GM13977 (cell line): ENCODE measurements around the gene GALNT17.

Source experiments
- DNase-seq: peaks from one replicate; pipeline ENCODE4 v3.0.0; 2012; ENCODE audit warnings: low spot score
- in situ Hi-C: fragments of 300-500 bp; cut with MboI; formaldehyde crosslinking; loops from one replicate; pipeline ENCODE4 v1.12.0; 2022; ENCODE audit warnings: low sequenced_read_pairs, low pct_unique_long_range_greater_than_20kb, mixed read lengths, inconsistent platforms; ENCODE audit not compliant: unreplicated experiment
- TF ChIP-seq, protein P1 (sequence below): IDR thresholded peaks from 2 replicates; pipeline ENCODE4 v1.5.1; 2012; ENCODE audit warnings: mild to moderate bottlenecking, control low read depth; ENCODE audit not compliant: insufficient read depth; ENCODE audit errors: extremely low read depth, missing control alignments

GALNT17 gene

DNA sequence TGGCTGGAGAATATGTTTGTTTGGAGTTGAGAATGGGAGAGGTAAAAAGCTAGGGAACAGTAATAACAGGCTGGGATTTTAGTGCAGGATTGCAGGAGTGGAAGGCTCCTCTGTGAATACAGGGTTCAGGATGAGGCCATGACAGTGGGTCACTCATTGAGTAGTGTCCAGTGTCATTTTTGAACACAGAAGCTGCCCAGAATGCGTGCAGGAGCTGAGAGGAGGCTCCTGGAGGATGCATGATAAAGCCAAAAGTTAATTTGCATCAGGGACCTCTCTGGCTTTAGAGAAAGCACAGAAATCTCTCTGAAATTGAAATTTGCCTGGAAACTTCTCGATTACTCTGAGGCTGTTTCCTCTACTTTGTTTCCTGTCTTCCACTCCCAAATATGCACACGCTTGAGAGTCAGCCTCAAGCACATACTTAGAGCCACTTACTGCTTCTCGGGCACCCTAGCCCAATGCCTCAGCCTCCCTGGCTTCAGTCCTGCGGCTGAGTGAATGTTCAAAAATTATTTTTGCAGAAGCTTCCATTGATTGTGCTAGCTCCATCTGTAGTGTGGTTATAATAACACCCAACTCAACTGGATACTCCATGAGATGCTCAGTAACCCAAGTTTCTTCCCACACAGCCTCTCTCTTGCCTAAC, 1.8 kb upstream of the GALNT17 start:
- in situ Hi-C loops, result no loop called here
- no peak for DNase-seq
- TF ChIP-seq, protein P1, sequence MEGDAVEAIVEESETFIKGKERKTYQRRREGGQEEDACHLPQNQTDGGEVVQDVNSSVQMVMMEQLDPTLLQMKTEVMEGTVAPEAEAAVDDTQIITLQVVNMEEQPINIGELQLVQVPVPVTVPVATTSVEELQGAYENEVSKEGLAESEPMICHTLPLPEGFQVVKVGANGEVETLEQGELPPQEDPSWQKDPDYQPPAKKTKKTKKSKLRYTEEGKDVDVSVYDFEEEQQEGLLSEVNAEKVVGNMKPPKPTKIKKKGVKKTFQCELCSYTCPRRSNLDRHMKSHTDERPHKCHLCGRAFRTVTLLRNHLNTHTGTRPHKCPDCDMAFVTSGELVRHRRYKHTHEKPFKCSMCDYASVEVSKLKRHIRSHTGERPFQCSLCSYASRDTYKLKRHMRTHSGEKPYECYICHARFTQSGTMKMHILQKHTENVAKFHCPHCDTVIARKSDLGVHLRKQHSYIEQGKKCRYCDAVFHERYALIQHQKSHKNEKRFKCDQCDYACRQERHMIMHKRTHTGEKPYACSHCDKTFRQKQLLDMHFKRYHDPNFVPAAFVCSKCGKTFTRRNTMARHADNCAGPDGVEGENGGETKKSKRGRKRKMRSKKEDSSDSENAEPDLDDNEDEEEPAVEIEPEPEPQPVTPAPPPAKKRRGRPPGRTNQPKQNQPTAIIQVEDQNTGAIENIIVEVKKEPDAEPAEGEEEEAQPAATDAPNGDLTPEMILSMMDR, result no peak

DNA sequence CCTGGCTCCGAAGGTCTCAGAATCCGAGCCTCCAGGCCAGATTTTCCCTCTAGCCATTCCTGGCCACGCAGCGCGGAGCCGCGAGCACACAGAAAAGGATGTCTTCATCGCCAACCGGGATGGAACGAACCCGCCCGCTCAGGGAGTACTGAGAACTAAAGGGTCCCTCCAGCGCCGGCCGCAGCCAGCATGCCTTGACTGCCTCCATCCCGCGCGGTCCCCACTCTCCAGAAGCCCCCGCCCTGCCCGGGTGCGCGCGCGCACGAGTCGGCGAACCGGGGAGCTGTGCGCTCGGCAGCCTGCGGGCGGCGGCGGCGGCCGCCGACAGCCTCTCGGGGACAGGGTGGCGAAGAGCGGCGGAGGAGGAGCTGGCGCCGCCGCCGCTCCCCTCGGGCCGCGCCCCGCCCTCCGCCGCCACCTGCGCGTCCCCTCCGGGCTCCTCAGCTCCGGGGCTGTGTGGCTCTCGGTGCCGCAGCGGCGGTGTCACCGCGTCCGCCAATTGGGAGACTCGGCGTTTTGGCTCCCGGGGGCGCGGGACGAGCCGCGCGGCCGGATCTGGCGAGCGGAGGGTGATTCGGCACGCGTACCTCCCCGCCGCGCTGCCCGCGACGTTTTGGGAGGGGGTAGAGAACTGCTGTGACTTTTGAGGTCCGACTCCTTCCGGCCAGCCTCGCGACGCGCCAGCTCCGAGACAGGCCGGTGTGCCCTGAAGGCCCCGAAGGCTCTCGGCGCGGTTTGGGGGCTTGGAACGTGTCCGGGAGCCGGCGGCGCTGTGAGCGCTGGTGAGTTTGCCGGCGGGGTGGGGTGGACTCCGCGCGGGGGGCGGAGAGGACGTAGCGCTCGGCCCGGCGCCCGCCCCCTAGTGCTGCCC, 453 bp upstream of the GALNT17 start:
- TF ChIP-seq, protein P1, result no peak
- in situ Hi-C loops, result no loop called here
- no peak for DNase-seq

DNA sequence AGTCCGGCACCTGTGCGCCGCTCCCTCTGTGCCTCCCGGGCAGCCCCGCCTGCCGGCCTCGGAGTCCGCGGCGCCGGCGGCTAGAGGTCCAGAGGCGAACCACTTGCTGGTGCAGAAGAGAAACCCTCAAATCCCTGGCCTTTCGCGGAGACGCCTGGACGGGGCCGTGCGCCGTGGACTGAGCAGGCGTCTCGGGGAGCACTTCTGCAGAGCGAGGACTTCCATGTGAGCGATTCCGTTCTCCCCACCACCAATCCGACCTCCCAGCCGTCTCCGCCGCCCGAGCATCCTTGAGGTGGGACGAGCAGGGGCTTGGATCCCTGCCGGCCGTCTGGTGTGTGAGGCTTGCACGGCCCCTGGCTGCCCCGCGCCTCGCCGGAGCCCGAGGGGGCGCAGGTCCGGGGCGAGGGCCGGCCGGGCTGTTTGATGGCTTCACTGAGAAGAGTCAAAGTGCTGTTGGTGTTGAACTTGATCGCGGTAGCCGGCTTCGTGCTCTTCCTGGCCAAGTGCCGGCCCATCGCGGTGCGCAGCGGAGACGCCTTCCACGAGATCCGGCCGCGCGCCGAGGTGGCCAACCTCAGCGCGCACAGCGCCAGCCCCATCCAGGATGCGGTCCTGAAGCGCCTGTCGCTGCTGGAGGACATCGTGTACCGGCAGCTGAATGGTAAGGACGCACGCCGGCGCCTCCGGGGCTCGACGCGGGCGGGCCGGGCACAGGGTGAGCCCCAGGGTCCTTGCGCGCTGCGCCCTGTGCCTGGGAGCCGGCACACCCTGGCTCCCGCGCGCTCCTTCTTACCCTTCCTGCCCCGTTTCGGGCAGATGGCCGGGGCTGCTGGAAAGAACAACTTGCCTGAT, 660 bp downstream of the GALNT17 start:
- in situ Hi-C loops, result no loop called here
- DNase-seq, result no peak
- TF ChIP-seq, protein P1, result no peak

DNA sequence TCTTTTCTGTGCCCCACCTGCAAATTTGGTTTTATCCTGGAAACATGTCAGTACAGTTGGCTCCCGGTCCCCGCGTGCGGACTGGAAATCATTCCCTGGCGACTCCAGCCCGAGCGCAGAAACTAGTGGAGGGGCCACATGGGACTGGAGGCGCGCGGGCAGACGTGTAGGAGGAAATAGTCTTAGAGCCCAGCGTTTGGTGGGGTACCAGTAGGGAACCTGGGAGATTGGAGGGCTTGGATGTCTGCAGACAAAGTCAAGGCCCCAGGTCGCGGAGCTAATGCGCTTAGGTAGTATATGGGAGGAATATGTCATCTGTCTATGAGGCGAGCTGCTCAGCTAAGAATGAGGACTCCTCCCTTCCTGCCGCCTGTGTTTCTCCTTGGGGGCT, 1.3 kb downstream of the GALNT17 start:
- in situ Hi-C loops, result no loop called here
- DNase-seq, result no peak
- TF ChIP-seq, protein P1, result no peak

DNA sequence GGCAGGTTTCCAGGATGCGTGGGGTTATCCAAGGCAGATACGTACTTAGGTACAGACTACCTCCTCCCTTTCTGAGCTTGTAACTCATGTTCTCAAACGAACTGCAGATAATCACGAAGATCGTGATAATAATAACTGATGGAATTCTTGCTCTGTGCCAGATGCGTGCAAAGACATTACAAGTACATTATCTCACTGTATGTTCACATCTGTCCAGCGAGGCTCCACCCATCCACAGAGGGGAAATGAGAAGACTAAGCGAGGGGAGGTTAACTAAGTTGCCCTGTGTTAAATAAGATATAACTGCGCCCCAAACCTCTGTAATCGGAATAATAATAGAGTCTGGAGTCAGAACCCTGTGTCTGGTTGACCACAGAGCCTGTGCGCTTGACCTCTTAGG, 1.9 kb downstream of the GALNT17 start:
- no peak for DNase-seq
- TF ChIP-seq, protein P1, result no peak
- in situ Hi-C loops, result no loop called here

DNA sequence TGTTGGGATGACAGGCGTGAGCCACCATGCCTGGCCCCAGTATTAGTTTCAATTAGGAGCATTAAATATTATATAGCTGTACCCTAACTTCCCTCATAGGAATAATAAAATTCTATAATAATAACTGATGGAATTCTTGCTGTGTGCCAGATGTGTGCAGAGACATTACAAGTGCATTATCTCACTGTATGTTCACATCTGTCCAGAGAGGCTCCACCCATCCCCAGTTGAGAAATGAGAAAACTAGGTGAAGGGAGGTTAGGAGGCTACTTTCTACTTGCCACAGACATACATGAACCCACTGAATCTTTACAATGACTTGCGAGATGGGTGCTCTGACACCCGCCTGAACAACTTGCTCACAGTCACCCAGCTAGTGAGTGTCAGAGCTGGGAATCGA, 3.2 kb downstream of the GALNT17 start:
- DNase-seq, result no peak
- in situ Hi-C loops, result no loop called here
- TF ChIP-seq, protein P1, result no peak
